Activated CD8-positive, alpha-beta T cell treated with anti-CD3 and anti-CD28 coated beads, Interleukin-2, amount 10 ng/mL, durations not matched to agents 7 days and 5 days (primary cell): ENCODE measurements around the gene NUPR1. TPM values are rescaled to one million over a fixed set of nuclear protein-coding genes. Genes with fewer than 3 reads are reported as not detected.
"Not testable (repeated sequence)": the region's sequence is repeated elsewhere in the genome, so short reads cannot be mapped to it uniquely, and the experiment has no call there.

Source experiments
- ATAC-seq: fragments of 150-1000 bp; cut with Tn5 transposase; one replicate; pipeline ENCODE4 v1.10.0; 2021; ENCODE audit warnings: moderate library complexity
- CTCF ChIA-PET: fragments of 350-600 bp; sonication (Branson Sonifier 250); formaldehyde crosslinking; loops from one replicate; lab custom pipeline; 2021; ENCODE audit warnings: antibody characterized with exemption; lab: Charles Lee
- POLR2A ChIA-PET: fragments of 350-600 bp; sonication (Branson Sonifier 250); formaldehyde crosslinking; loops from one replicate; lab custom pipeline; 2021; ENCODE audit warnings: antibody characterized with exemption; lab: Charles Lee
- DNase-seq: peaks from one replicate; pipeline ENCODE4 v3.0.0-alpha.2; 2020
- H3K27ac Mint-ChIP-seq: one replicate; pipeline ENCODE4 v1.8.0; 2021; ENCODE audit warnings: mild to moderate bottlenecking, mixed read lengths
- H3K27me3 Mint-ChIP-seq: one replicate; pipeline ENCODE4 v1.8.0; 2021; ENCODE audit warnings: low read depth, mixed read lengths
- H3K36me3 Mint-ChIP-seq: one replicate; pipeline ENCODE4 v1.8.0; 2021; ENCODE audit warnings: low read depth, mixed read lengths
- H3K4me1 Mint-ChIP-seq: one replicate; pipeline ENCODE4 v1.8.0; 2021; ENCODE audit warnings: low read depth, mixed read lengths
- H3K4me3 Mint-ChIP-seq: one replicate; pipeline ENCODE4 v1.8.0; 2021; ENCODE audit warnings: mild to moderate bottlenecking, mixed read lengths
- H3K9me3 Mint-ChIP-seq: one replicate; pipeline ENCODE4 v1.8.0; 2022; ENCODE audit warnings: mixed read lengths; ENCODE audit not compliant: insufficient read depth
- total RNA-seq, 2 experiments: library from RNA; stranded (reverse); gene quantifications; one replicate each; pipeline ENCODE4 v1.2.3, GENCODE V29; 2021

NUPR1 gene
- total RNA-seq, 2 experiments from 2014 or later = not detected

DNA sequence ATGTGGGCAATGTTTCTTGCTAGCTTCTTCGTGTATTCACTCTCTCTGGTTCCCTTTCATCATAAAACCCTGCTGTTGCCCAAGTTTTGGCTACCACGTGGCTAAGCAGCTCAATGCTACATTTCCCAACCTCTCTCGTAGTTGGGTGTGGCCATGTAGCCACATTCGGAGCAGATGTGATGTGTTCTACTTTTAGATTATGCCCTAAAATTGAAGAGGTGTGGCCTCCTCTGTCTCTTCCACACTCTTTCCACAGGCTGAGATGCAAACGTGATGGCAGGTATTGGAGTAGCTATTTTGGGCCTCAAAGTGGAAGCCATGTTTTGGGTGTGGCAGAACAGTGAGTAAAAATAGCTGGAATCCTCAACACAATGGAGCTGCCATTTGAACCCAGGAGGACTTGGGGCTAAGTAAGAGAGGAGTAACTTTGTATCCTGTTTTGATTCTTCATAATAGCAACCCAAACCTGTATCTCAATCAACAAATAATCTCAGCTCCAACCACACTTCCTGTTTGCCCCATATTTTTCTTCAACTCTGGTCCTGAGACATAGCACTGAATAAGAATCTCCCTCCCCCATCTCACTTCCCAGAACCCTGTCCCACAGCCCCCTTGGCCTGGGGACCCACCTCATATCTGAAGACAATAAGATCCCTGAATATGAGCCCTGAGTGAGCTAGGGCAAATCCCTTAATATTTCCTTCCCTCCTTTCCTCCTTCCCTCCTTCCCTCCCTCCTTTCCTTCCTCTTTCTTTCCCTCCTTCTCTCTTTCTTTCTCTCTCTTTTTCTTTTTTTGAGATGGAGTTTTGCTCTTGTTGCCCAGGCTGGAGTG lies 4.0 kb downstream of the NUPR1 start:
- ATAC-seq = peak; percentile 33
- no peak overlapping the region for H3K4me3 Mint-ChIP-seq
- ChIA-PET POLR2A (interaction anchor here (0.9 kb wide), 1 partner anchor 257 kb away, joined by 3 read pairs; no protein-coding TSS in a partner anchor), CTCF (interaction anchor here (1.0 to 1.8 kb wide), 3 partner anchors 14 to 89 kb away, joined by 3 to 6 read pairs (median 3); no protein-coding TSS in a partner anchor)
- H3K4me1 Mint-ChIP-seq = peaks cover 15% of the 10 kb centered on the region
- H3K36me3 Mint-ChIP-seq = no peaks in the 10 kb centered on the region
- no peak overlapping the region for H3K27ac Mint-ChIP-seq
- no peak for DNase-seq
- H3K9me3 Mint-ChIP-seq = no peaks in the 10 kb centered on the region
- H3K27me3 Mint-ChIP-seq = no peaks in the 10 kb centered on the region

DNA sequence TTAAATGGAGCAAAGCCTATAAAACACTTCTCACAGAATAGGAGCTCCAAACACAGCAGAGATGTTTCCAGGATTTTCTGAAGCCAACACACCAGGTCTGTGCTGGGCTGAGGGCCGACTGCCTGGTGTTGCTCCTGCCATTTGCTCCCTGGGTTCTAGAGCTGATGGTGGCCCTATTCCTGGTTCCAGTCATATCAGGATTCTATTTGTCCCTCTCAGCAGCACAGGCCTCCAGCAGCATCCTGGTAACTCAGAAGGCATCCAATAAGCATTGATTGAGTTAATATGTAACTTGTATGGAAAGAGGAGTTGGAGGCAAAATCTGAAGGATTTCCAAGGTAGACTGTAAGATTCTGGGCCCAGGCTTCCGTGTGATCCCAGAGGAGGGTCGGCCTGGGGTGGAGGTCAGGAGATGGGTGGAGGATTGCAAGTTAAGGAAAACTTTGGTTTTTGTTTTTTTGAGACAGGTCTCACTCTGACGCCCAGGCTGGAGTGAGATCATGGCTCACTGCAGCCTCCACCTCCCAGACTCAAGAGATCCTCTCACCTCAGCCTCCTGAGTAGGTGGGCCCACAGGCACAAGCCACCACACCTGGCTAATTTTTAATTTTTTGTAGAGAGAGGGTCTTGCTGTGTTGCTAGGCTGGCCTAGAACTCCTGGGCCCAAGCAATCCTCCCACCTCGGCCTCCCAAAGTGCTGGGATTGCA lies 5.7 kb downstream of the NUPR1 start:
- DNase-seq (no peak), ATAC-seq (no peak)
- no peaks in the 10 kb centered on the region for H3K27me3 Mint-ChIP-seq
- ChIA-PET CTCF (no interaction called here), POLR2A (no interaction called here)
- H3K36me3 Mint-ChIP-seq = no peaks in the 10 kb centered on the region
- no peak overlapping the region for H3K4me3 Mint-ChIP-seq
- H3K27ac Mint-ChIP-seq = no peak overlapping the region
- peaks cover 15% of the 10 kb centered on the region for H3K4me1 Mint-ChIP-seq
- H3K9me3 Mint-ChIP-seq = no peaks in the 10 kb centered on the region

DNA sequence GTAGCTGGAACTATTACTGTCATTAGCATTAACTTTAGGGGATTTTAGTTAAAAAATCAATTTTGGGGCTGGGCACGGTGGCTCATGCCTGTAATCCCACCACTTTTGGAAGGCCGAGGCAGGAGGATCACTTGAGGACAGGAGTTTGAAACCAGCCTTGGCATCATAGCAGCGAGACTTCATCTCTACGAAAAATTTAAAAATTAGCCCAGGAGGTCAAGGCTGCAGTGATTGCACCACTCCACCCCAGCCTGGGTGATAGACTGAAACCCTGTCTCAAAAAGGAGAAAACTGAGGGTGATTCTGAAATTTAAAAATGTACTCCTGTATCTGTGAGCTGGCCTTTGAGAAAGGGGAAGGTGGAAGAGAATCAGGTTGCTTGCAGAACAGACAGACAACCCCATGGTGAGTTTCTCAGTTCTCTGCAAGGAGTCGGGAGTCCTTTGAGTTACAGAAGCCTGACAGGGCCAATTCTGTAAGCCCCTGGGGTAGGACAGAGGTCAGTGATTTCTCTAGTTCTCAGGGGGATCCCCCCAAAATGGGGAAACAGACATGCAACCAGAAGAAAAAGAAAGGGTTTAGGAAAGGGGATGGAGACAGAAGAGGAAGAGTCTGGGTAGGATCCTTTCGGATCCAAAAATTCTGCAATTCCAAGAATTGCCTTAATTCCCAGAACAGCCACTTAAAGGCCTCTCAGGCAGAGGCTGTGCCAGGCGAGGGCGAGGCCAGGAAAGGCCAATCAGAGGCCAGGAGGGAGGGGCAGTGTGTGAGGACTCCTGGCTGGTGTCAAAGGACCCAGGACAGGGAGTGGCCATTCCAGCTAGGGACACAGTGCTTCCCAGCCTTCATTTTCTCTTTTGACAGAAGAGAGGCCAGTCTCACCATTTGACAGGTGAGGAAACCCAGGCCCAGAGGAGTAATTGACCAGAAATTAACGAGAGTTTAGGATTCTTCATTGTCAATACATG lies 6.7 kb downstream of the NUPR1 start:
- Mint-ChIP-seq H3K9me3 (no peaks in the 10 kb centered on the region), H3K27ac (no peak overlapping the region)
- ATAC-seq = no peak

DNA sequence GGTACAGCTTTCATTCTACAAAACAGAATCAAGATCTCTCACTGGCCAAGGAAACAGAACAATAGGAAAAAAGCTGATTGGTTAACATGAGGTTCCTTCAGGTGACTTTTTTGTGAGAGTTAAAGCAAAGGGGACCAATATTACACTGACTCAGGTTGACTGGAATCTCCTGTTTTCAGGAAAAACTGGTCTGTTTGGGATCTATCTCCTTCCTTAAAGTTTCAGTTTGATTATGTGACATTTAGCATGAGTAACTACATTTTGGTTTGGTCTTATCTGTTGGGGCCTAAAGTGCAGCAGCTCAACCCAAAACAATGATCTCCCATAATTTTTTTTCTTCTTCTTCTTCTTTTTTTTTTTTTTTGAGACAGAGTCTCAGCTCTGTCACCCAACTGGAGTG lies 9.7 kb downstream of the NUPR1 start:
- ChIA-PET CTCF (no interaction called here), POLR2A (no interaction called here)
- Mint-ChIP-seq H3K27ac (no peak overlapping the region), H3K9me3 (no peaks in the 10 kb centered on the region), H3K27me3 (peaks cover 6% of the 10 kb centered on the region), H3K4me3 (no peak overlapping the region), H3K36me3 (no peaks in the 10 kb centered on the region), H3K4me1 (peaks cover 3% of the 10 kb centered on the region)
- ATAC-seq (no peak), DNase-seq (no peak)

More for the DNA sequence above, 6.7 kb downstream of the NUPR1 start:
- no peaks in the 10 kb centered on the region for H3K36me3 Mint-ChIP-seq
- ChIA-PET CTCF (no interaction called here), POLR2A (no interaction called here)
- no peak for DNase-seq
- H3K4me1 Mint-ChIP-seq = peaks cover 15% of the 10 kb centered on the region
- H3K4me3 Mint-ChIP-seq = no peak overlapping the region
- no peaks in the 10 kb centered on the region for H3K27me3 Mint-ChIP-seq

DNA sequence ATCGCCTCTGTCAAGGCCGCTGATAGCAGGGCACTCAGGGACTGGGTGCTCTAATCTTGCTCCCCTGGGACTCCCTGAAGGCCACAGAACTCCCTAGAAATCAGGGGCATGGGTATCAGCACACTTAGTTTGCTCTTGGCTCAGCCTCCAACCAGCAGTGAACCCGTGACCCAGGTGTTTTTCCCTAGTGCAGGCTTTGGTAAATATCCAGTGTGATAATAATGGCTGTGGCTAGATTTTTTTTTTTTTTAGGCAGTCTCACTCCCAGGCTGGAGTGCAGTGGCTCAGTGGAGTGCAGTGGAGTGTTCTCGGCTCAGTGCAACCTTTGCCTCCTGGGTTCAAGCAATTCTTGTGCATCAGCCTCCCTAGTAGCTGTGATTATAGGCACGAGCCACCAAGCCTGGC lies 10.3 kb downstream of the NUPR1 start:
- Mint-ChIP-seq H3K4me3 (no peak overlapping the region), H3K27ac (no peak overlapping the region), H3K4me1 (peaks cover 3% of the 10 kb centered on the region), H3K9me3 (no peaks in the 10 kb centered on the region), H3K36me3 (no peaks in the 10 kb centered on the region), H3K27me3 (peaks cover 6% of the 10 kb centered on the region)
- ChIA-PET CTCF (no interaction called here), POLR2A (no interaction called here)
- DNase-seq (no peak), ATAC-seq (no peak)

DNA sequence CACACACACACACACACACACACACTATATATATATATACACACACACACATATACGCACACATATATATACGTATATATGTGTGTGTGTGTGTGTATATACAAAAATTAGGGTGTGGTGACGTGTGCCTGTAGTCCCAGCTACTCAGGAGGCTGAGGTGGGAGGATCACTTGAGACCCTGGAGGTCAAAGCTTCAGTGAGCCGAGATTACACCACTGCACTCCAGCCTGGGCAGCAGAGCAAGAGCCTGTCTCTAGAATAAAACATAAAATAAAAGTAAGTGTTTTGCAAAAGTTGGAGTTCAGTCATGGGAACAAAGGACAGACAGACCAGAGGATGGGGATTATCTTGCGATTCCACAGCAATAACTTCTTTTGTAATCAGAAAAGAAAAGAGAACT lies 10.8 kb downstream of the NUPR1 start:
- no peak for ATAC-seq
- H3K4me3 Mint-ChIP-seq = no peak overlapping the region
- no peak for DNase-seq
- H3K9me3 Mint-ChIP-seq = no peaks in the 10 kb centered on the region
- POLR2A ChIA-PET = no interaction called here
- no peaks in the 10 kb centered on the region for H3K36me3 Mint-ChIP-seq
- CTCF ChIA-PET = interaction anchor here (0.6 kb wide), 1 partner anchor 27 kb away, joined by 3 read pairs; no protein-coding TSS in a partner anchor
- H3K27ac Mint-ChIP-seq = no peak overlapping the region
- H3K4me1 Mint-ChIP-seq = peaks cover 3% of the 10 kb centered on the region
- H3K27me3 Mint-ChIP-seq = peaks cover 6% of the 10 kb centered on the region

DNA sequence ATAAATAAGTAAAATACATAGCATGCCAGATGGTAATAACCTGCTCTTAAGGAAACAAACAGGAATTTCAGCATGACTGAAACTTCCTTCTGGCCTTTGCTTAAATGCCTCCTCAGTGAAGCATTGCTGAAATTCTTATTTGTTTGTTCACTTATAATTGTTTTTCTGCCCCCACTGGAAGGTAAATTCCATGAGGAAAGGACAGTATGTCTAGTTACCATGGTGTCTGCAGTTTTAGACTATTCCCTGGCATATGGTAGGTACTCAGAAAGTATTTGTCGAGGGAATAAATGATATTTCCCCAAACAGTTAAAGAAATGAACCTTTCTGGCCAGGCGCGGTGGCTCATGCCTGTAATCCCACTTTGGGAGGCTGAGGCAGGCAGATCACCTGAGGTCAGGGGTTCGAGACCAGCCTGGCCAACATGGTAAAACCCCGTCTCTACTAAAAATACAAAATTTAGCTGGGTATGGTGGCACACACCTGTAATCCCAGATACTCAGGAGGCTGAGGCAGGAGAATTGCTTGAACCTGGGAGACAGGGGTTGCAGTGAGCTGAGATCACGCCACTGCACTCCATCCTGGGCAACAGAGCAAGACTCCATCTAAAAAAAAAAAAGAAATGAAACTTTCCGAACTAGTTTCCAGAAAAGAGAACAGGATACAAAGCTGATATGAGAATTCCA lies 11.5 kb downstream of the NUPR1 start:
- H3K36me3 Mint-ChIP-seq, H3K9me3 Mint-ChIP-seq, POLR2A ChIA-PET, DNase-seq, H3K4me1 Mint-ChIP-seq, H3K27me3 Mint-ChIP-seq, ATAC-seq, H3K4me3 Mint-ChIP-seq, H3K27ac Mint-ChIP-seq: not testable (repeated sequence)
- CTCF ChIA-PET = interaction anchor here (0.6 kb wide), 1 partner anchor 26 kb away, joined by 3 read pairs; no protein-coding TSS in a partner anchor

DNA sequence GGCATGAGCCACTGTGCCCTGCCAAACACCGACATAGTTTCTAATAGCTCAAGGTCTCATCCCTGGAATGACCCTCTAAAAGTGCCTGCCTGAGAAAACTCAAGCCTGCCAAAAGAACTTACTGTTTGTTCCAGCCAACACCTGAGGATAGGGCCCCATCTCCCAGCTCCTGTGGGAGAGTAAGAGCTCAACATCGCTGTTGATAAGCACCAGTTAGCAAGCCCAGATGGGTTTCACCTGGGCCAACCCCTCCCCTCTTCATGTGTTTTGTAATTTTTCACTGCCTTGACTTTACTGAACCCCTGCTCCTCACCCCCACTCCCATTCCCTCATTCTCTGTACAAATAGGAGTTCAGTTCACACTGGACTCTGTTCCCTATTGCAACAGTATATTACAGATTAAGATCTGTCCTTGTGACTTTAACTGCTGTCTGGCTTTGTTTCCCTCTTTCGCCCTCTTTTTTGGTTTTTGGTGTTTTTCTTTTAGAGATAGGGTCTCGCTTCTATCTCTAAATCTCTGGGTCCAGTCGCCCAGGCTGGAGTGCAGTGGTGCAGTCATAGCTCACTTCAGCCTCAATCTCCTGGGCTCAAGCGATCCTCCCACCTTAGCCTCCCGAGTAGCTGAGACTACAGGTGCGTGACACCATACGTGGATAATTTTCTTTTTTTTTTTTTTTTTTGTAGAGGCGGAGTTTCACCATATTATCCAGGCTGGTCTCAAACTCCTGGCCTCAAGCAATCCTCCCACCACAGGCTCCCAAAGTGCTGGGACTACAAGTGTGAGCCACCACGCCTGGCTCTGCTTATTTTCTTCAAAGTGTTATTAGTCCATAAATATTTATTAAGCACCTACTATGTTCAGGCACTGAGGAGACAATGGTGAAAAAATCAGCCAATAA lies 12.3 kb downstream of the NUPR1 start:
- H3K4me3 Mint-ChIP-seq = no peak overlapping the region
- H3K36me3 Mint-ChIP-seq = no peaks in the 10 kb centered on the region
- DNase-seq = no peak
- peaks cover 3% of the 10 kb centered on the region for H3K4me1 Mint-ChIP-seq
- no peak overlapping the region for H3K27ac Mint-ChIP-seq
- ChIA-PET CTCF (no interaction called here), POLR2A (interaction anchor here (1.1 kb wide), 1 partner anchor 33 kb away, joined by 3 read pairs; no protein-coding TSS in a partner anchor)
- peaks cover 6% of the 10 kb centered on the region for H3K27me3 Mint-ChIP-seq
- ATAC-seq = no peak
- no peaks in the 10 kb centered on the region for H3K9me3 Mint-ChIP-seq

DNA sequence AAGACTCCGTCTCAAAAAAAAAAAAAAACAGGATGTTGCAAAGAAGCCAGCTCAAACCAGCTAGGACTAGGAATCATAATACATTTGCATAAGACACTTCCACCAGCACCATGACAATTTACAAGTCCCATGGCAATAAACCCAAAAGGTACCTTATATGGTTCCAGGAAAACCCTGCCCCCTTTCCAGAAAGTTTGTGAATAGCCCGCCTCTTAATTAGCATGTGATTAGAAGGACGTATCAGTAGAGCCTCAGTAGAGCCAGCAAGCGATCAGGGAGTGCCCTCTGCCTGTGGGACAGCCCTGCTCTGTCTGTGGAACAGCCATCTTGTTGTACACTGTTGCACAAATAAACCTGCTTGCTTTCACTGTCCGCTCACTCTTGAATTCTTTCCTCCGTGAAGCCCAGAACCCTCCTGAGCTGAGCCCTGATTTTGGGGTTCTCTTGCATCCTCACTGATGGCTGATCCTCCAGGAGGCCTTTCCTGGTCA lies 14.0 kb downstream of the NUPR1 start:
- ChIA-PET CTCF (no interaction called here), POLR2A (no interaction called here)
- ATAC-seq = no peak
- H3K27ac Mint-ChIP-seq = no peak overlapping the region
- H3K4me3 Mint-ChIP-seq = no peak overlapping the region
- DNase-seq = no peak
- H3K27me3 Mint-ChIP-seq = peaks cover 6% of the 10 kb centered on the region
- H3K4me1 Mint-ChIP-seq = peaks cover 3% of the 10 kb centered on the region
- no peaks in the 10 kb centered on the region for H3K36me3 Mint-ChIP-seq
- no peaks in the 10 kb centered on the region for H3K9me3 Mint-ChIP-seq

DNA sequence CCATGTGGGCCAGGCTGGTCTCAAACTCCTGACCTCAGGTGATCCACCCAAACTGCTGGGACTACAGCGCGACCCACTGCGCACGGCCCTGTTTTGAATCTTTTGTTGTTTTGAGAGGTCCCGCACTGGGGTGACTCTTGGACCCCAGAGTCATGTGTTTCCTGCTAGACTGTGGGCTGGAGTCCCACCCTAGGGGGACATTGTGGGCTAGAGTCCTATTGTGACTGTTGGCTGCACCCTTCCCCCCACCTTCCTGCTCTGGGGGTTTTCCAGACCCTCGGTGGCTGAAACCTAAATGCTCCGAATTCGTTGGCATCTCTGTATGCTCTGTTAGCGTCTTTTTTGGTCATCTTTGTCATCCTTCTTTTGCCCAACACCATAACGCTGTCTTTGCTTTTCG lies 16.0 kb downstream of the NUPR1 start:
- Mint-ChIP-seq H3K4me3 (no peak overlapping the region), H3K36me3 (no peaks in the 10 kb centered on the region), H3K4me1 (peaks cover 3% of the 10 kb centered on the region), H3K9me3 (no peaks in the 10 kb centered on the region), H3K27me3 (peaks cover 6% of the 10 kb centered on the region), H3K27ac (no peak overlapping the region)
- CTCF ChIA-PET = no interaction called here
- POLR2A ChIA-PET = no interaction called here
- ATAC-seq (no peak), DNase-seq (no peak)
